Right renal pelvis (tissue), 4 donors: ENCODE data around the gene NOX3. TPM values are rescaled to one million over a fixed set of nuclear protein-coding genes. Genes with fewer than 3 reads are reported as not detected.

Experiments
- DNase-seq, 4 donors: peaks; one replicate each; pipeline ENCODE4 v3.0.0-alpha.2; 2013; ENCODE audit warnings: low read depth in 4 of 4, low spot score in 3 of 4, missing footprints in 1 of 4
- polyA plus RNA-seq, 4 donors: library from polyadenylated mRNA; unstranded; fragments of 120-200 nt; gene quantifications; one replicate each; pipeline ENCODE4 v1.2.1, GENCODE V29; 2013; ENCODE audit not compliant: insufficient read length in 4 of 4

NOX3 gene
- polyA plus RNA-seq, 4 donors: 1.4 to 2.2 (median 1.9) TPM

- DNase-seq: no peak
Measured at GRCh38 chr6:155404937-155405336, 50.7 kb downstream of the NOX3 start.

GRCh38 chr6:155402656-155403304 lies 52.9 kb downstream of the NOX3 start:
- no peak for DNase-seq

GRCh38 chr6:155400654-155400965 lies 55.0 kb downstream of the NOX3 start:
- DNase-seq: no peak

GRCh38 chr6:155399745-155400653 lies 55.6 kb downstream of the NOX3 start:
- DNase-seq: no peak

DNA sequence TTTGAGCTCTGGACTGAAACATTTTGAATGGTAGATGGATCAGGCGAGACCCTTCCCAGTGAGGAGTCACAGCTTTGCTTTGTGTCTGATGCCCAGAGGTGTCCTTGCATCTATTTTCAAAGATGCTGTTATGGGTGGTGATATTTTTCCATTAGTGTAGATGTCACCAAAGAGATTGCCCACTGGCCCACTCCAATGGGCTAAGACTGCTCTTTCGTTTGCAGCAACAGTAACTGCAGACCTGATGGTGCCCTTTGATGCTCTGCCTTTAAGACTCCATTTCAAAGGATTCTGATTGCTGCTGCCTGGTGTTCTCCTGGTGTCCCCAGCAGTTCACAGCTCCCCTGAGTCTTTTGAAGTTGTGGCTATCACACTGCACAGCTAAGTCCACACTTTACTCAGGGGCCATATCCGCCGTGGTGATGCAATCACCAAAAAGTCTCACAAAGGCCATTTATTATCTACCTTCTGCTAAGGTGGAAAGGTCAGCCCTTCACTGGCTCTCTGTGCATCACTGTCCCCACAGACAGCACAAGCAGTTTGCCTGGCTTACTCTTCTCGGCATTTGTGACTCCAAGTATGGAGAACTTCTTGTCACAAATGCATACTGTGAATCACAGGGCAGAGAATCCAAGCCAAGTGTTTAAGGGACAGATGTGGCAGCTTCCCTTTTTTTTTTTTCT lies 56.4 kb downstream of the NOX3 start:
- no peak for DNase-seq

GRCh38 chr6:155398701-155399061 lies 57.0 kb downstream of the NOX3 start:
- no peak for DNase-seq

DNA sequence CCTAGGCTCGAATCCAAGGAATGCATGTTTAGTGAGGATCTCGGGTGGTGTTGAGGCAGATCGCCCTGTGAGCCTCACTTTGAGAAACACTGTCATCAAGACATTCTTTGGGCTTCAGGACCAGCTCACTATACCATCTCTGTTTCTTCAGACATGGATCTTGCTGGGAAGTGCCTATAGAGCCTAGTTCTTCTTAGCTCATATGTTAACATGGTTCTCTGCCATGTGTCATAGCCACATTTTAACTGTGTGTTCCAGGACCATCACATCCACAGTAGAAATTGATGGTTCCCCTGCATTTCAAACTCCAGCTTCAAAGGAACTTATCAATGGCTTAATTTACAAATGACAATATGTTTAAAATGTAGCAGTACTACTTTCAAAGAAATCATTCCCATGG lies 57.4 kb downstream of the NOX3 start:
- no peak for DNase-seq

DNA sequence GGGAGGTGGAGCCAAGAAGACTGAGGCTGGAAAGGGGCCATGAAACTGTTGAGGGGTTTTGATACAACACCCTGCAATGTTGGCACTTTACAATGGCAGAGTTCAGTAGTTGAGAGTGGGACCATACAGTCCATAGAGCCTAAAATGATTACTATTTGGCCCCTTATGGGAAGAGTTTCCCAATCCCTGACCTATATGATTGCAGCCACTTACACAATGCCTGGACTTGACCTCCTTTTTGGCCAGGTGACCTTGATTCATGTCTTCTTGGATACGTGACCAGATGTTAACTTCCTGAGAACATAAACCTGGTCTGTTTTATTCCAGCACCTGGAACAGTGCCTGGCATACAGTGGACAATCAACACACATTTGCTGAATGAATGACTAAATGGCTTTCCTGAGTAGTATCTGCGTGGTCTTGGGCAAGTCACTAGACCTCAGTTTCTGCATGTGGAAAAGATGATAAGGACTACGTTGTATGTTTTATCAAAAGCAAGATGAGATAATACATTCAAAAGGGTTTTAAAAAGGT lies 58.4 kb downstream of the NOX3 start:
- no peak for DNase-seq

- DNase-seq: no peak
Measured at GRCh38 chr6:155396605-155397004, 59.0 kb downstream of the NOX3 start.

DNA sequence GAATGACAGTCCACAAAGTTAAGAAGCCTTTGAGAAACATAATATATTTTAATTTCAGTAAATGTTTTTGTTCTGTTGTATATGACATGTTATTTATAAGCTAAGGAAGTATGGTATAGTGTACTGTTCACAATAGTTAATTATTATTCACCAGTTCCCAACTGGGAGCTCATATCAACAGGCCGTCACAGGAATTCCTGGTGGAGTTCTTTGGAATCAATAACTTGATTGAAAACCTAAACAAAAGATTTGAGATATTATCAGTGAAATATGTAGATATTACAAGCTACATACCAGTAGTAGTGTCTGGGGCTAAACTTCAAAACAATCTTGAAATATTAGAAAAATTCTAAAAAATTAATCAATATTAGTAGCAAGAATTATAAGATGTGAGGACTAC lies 60.3 kb downstream of the NOX3 start:
- no peak for DNase-seq

GRCh38 chr6:155389130-155389529 lies 66.5 kb downstream of the NOX3 start:
- DNase-seq: no peak

DNA sequence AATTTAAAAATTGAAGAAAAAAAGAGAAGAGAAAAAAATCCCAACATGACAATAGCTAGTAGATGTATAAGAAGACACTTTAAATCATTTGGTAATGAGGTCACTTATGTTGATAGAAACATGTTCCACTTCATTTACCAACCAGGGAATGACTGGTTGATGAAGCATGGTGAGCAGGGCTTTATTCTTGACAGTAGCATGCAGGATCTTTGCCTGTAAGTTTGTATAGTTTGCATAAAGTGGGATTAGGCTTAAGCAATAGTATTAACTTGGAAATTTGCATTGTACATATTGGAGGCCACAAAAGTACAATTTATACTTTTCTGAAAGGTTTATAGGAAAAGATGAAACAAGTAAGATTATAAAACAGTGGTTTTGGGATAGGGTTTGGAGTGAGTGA lies 67.0 kb downstream of the NOX3 start:
- no peak for DNase-seq

DNA sequence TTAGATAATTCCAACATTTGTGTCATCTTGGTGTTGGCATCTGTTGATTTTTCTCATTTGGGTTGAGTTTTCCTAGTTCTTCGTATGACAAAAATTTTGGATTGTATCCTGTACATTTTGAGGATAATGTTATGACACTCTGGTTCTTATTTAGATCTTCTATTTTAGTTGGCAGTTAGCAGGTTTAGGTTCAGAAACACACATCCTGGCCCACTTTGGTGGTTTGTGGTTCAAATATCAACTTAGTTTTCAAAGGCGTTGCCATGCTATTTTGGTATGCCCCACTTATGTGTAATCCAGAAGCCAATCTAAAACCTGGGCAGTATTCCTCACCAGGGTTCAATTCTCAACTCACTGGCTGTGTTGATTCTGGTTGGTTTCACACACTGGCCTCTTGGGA lies 68.2 kb downstream of the NOX3 start:
- DNase-seq: no peak

GRCh38 chr6:155384321-155384952 lies 71.2 kb downstream of the NOX3 start:
- DNase-seq: no peak

- no peak for DNase-seq
Measured at GRCh38 chr6:155383913-155384312, 71.7 kb downstream of the NOX3 start.

GRCh38 chr6:155382338-155382685 lies 73.3 kb downstream of the NOX3 start:
- no peak for DNase-seq

- DNase-seq: no peak
Measured at GRCh38 chr6:155381673-155382337, 73.8 kb downstream of the NOX3 start.

GRCh38 chr6:155380666-155381332 lies 74.8 kb downstream of the NOX3 start:
- no peak for DNase-seq

DNA sequence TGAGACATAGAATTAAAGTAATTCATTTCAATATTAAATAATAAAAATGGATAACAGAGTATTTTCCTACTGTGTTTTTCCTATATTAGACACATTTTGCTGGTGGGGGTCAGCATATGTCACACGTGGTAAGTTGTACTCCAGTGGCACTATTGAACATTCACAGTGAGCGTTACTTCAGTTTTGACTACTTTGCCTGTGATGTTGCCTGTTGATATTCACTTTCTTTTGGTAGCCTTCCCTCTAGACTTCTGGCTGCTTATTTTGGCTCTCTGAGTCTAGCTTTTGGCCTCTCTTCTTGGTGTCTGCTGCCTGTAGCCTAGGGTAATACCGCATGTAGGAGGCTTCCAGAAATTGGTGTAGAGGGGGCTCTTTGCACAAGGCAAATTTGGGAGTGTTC lies 76.9 kb downstream of the NOX3 start:
- DNase-seq: no peak

DNA sequence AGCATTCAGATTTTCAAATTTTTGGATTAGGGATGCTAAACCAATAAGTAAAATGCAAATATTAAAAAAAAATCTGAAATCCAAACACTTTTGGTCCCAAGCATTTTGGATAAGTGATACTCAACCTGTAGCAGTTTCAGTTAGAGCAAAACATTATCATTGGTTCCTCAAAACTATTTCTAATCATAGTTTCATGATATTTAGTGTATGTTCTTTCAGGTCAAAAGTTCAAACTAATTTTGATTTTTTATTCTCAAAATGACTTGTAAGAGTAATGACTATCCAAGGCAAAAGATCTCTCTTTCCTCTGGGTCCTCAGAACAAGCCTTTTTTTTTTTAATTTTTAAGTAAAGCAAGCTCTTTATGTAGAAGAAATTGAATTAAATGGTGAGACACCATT lies 77.4 kb downstream of the NOX3 start:
- DNase-seq: no peak
